ENCODE measurements around the gene CPM.

CPM gene

GRCh38 chr12:68880660-68881325, 52.2 kb downstream of the CPM start:
- TF ChIP-seq SIN3A (IDR thresholded peaks at IDR 0.05; ENCODE audit: borderline replicate concordance, insufficient read depth, low read length) (no peak), TAF1 (IDR thresholded peaks at IDR 0.05; ENCODE audit: borderline replicate concordance, insufficient read depth, low read length) (no peak), POLR2AphosphoS5 (IDR thresholded peaks at IDR 0.05; ENCODE audit: low read depth, low read length) (no peak), FOXP2 (optimal IDR thresholded peaks at IDR 0.05; ENCODE audit: borderline replicate concordance, extremely low read depth, extremely low read length, insufficient read depth) (no peak)
- TF ChIP-seq, protein P1, sequence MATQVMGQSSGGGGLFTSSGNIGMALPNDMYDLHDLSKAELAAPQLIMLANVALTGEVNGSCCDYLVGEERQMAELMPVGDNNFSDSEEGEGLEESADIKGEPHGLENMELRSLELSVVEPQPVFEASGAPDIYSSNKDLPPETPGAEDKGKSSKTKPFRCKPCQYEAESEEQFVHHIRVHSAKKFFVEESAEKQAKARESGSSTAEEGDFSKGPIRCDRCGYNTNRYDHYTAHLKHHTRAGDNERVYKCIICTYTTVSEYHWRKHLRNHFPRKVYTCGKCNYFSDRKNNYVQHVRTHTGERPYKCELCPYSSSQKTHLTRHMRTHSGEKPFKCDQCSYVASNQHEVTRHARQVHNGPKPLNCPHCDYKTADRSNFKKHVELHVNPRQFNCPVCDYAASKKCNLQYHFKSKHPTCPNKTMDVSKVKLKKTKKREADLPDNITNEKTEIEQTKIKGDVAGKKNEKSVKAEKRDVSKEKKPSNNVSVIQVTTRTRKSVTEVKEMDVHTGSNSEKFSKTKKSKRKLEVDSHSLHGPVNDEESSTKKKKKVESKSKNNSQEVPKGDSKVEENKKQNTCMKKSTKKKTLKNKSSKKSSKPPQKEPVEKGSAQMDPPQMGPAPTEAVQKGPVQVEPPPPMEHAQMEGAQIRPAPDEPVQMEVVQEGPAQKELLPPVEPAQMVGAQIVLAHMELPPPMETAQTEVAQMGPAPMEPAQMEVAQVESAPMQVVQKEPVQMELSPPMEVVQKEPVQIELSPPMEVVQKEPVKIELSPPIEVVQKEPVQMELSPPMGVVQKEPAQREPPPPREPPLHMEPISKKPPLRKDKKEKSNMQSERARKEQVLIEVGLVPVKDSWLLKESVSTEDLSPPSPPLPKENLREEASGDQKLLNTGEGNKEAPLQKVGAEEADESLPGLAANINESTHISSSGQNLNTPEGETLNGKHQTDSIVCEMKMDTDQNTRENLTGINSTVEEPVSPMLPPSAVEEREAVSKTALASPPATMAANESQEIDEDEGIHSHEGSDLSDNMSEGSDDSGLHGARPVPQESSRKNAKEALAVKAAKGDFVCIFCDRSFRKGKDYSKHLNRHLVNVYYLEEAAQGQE (IDR thresholded peaks at IDR 0.05; ENCODE audit: insufficient read depth in 1 of 2, low read depth in 2 of 2, low read length in 2 of 2): no peak

- TF ChIP-seq, protein P1 (IDR thresholded peaks at IDR 0.05; ENCODE audit: insufficient read depth in 1 of 2, low read depth in 2 of 2, low read length in 2 of 2): no peak
- TF ChIP-seq SIN3A (IDR thresholded peaks at IDR 0.05; ENCODE audit: borderline replicate concordance, insufficient read depth, low read length): no peak
- no peak for TF ChIP-seq POLR2AphosphoS5 (IDR thresholded peaks at IDR 0.05; ENCODE audit: low read depth, low read length)
- no peak for TF ChIP-seq TAF1 (IDR thresholded peaks at IDR 0.05; ENCODE audit: borderline replicate concordance, insufficient read depth, low read length)
- TF ChIP-seq FOXP2 (optimal IDR thresholded peaks at IDR 0.05; ENCODE audit: borderline replicate concordance, extremely low read depth, extremely low read length, insufficient read depth): no peak
Measured at GRCh38 chr12:68878846-68879245, 54.1 kb downstream of the CPM start.

GRCh38 chr12:68878283-68878682, 54.7 kb downstream of the CPM start:
- TF ChIP-seq TAF1 (IDR thresholded peaks at IDR 0.05; ENCODE audit: borderline replicate concordance, insufficient read depth, low read length): no peak

GRCh38 chr12:68877583-68877982, 55.4 kb downstream of the CPM start:
- TF ChIP-seq SIN3A (IDR thresholded peaks at IDR 0.05; ENCODE audit: borderline replicate concordance, insufficient read depth, low read length): no peak
- no peak for TF ChIP-seq TAF1 (IDR thresholded peaks at IDR 0.05; ENCODE audit: borderline replicate concordance, insufficient read depth, low read length)
- no peak for TF ChIP-seq FOXP2 (optimal IDR thresholded peaks at IDR 0.05; ENCODE audit: borderline replicate concordance, extremely low read depth, extremely low read length, insufficient read depth)
- TF ChIP-seq POLR2AphosphoS5 (IDR thresholded peaks at IDR 0.05; ENCODE audit: low read depth, low read length): no peak
- TF ChIP-seq, protein P1 (IDR thresholded peaks at IDR 0.05; ENCODE audit: insufficient read depth in 1 of 2, low read depth in 2 of 2, low read length in 2 of 2): no peak

GRCh38 chr12:68876461-68876860, 56.5 kb downstream of the CPM start:
- no peak for TF ChIP-seq FOXP2 (optimal IDR thresholded peaks at IDR 0.05; ENCODE audit: borderline replicate concordance, extremely low read depth, extremely low read length, insufficient read depth)
- no peak for TF ChIP-seq SIN3A (IDR thresholded peaks at IDR 0.05; ENCODE audit: borderline replicate concordance, insufficient read depth, low read length)
- TF ChIP-seq POLR2AphosphoS5 (IDR thresholded peaks at IDR 0.05; ENCODE audit: low read depth, low read length): no peak
- no peak for TF ChIP-seq TAF1 (IDR thresholded peaks at IDR 0.05; ENCODE audit: borderline replicate concordance, insufficient read depth, low read length)
- TF ChIP-seq, protein P1 (IDR thresholded peaks at IDR 0.05; ENCODE audit: insufficient read depth in 1 of 2, low read depth in 2 of 2, low read length in 2 of 2): no peak

Data from PFSK-1 (cell line).